Measurements from ENCODE around the gene GLCCI1.

DNA sequence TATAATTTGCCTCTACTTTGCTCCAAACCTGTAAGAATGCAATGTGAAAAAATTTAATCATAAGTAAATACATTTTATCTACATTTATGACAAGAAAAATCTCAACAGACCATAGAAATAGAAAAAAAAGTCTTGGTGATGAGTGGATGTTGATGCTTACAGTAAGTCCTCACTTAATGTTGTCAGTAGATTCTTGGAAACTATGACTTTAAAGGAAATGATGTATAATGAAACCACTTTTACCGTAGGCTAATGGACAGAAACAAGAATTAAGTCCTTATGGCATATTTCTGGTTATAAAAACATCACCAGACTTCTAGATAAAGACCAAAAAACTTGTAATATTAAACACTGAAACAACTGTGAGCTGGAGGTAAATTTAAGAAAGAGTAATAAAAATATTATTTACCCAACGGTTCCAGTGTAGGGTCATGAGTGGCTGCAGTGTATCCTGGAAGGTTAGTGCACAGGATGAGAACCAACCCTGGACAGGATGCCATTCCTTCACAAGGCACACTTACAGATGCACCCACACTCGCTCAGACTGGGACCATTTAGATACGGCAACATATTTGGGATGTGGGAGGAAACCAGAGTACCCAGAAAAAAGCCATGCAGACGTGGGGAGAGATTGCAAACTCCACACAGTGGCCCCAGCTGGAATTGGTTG lies 76.3 kb downstream of the GLCCI1 start:
- TF ChIP-seq EP300 (IDR thresholded peaks at IDR 0.05) (no peak), POLR2A (IDR thresholded peaks at IDR 0.05) (no peak)
- TF ChIP-seq, protein P1, sequence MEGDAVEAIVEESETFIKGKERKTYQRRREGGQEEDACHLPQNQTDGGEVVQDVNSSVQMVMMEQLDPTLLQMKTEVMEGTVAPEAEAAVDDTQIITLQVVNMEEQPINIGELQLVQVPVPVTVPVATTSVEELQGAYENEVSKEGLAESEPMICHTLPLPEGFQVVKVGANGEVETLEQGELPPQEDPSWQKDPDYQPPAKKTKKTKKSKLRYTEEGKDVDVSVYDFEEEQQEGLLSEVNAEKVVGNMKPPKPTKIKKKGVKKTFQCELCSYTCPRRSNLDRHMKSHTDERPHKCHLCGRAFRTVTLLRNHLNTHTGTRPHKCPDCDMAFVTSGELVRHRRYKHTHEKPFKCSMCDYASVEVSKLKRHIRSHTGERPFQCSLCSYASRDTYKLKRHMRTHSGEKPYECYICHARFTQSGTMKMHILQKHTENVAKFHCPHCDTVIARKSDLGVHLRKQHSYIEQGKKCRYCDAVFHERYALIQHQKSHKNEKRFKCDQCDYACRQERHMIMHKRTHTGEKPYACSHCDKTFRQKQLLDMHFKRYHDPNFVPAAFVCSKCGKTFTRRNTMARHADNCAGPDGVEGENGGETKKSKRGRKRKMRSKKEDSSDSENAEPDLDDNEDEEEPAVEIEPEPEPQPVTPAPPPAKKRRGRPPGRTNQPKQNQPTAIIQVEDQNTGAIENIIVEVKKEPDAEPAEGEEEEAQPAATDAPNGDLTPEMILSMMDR (IDR thresholded peaks at IDR 0.05) = no peak

Measured in tibial nerve (tissue), 4 donors.